IPS-20b (cell line): ENCODE results near the gene KIAA1143.

Experiments used
- H3K27ac ChIP-seq: one replicate; pipeline ENCODE4 v1.5.1; 2013; ENCODE audit warnings: low read length
- H3K27me3 ChIP-seq: 2 replicates; pipeline ENCODE4 v1.6.1; 2013; ENCODE audit warnings: mild to moderate bottlenecking, low read length, inconsistent platforms; ENCODE audit not compliant: insufficient read depth
- H3K36me3 ChIP-seq: 2 replicates; pipeline ENCODE4 v1.6.1; 2013; ENCODE audit warnings: low read depth, mild to moderate bottlenecking, inconsistent platforms, low read length, moderate library complexity; ENCODE audit not compliant: insufficient read depth
- H3K4me1 ChIP-seq: 2 replicates; pipeline ENCODE4 v1.6.1; 2013; ENCODE audit warnings: mild to moderate bottlenecking, control low read depth, inconsistent platforms, low read length, moderate library complexity; ENCODE audit not compliant: insufficient read depth
- H3K4me3 ChIP-seq: 2 replicates; pipeline ENCODE4 v1.5.1; 2013; ENCODE audit warnings: mild to moderate bottlenecking, low read length, inconsistent platforms
- H3K9ac ChIP-seq: 2 replicates; pipeline ENCODE4 v1.6.1; 2013; ENCODE audit warnings: low read depth, mild to moderate bottlenecking, inconsistent platforms, low read length, moderate library complexity
- H3K9me3 ChIP-seq: 2 replicates; pipeline ENCODE4 v1.6.1; 2013; ENCODE audit warnings: mild to moderate bottlenecking, low read depth, low read length, inconsistent platforms; ENCODE audit not compliant: insufficient read depth

KIAA1143 gene

DNA sequence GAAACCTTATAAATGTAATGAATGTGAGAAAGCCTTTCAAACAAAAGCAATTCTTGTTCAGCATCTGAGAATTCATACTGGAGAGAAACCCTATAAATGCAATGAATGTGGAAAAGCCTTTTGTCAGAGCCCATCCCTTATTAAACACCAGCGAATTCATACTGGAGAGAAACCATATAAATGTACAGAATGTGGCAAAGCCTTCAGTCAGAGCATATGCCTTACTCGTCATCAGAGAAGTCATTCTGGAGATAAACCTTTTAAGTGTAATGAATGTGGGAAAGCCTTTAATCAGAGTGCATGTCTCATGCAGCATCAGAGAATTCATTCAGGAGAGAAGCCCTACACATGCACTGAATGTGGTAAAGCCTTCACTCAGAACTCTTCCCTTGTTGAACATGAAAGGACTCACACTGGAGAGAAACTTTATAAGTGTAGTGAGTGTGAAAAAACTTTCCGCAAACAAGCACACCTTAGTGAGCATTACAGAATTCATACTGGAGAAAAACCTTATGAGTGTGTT lies 26.7 kb downstream of the KIAA1143 start:
- H3K27ac ChIP-seq: no peak overlapping the region
- no peak overlapping the region for H3K4me3 ChIP-seq
- peaks cover 91% of the 10 kb centered on the region for H3K9me3 ChIP-seq
- H3K9ac ChIP-seq: no peak overlapping the region
- H3K36me3 ChIP-seq: peaks cover 38% of the 10 kb centered on the region
- H3K4me1 ChIP-seq: no peaks in the 10 kb centered on the region
- H3K27me3 ChIP-seq: no peaks in the 10 kb centered on the region

DNA sequence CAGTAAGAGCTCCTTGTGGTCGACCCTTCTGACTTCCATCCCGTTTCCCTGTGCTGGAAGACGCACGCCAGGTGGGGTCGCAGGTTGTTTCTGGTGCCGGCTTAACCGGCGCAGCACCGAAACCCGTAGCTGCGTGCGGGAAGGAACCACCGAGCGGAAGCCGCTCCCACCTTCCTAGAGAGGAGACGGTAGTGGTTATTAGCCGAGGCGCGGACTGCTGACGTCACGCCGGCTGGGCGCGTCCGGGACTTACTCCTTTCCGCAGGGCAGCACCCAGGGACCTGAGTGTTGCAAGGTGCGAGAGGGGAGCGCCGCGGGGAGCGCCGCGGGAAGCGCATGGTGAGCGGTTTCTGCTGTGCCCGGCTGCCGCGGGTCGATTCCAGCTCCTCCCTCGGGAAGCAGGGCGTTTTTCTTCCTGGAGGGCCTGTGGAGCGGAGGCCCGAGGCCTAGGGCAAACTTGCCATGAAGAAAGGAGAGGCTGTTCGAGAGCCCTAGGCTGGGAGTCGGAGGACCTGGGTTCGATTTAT lies 32.0 kb downstream of the KIAA1143 start, which contains the start of gene ZNF501:
Gene ZNF501, plus strand, starts transcription at position 252 of the 527 bp plus-strand sequence. CDS start 4,787 bp downstream, outside the sequence.
- no peaks in the 10 kb centered on the region for H3K4me1 ChIP-seq
- no peak within 1 kb of the TSS for H3K27ac ChIP-seq
- H3K9me3 ChIP-seq: peaks cover 85% of the 10 kb centered on the region
- H3K27me3 ChIP-seq: no peaks in the 10 kb centered on the region
- peak within 1 kb of the TSS; percentile 69 for H3K4me3 ChIP-seq
- peaks cover 32% of the 10 kb centered on the region for H3K36me3 ChIP-seq
- peak within 1 kb of the TSS; percentile 71; the same call in 1 of the 2 replicates for H3K9ac ChIP-seq

DNA sequence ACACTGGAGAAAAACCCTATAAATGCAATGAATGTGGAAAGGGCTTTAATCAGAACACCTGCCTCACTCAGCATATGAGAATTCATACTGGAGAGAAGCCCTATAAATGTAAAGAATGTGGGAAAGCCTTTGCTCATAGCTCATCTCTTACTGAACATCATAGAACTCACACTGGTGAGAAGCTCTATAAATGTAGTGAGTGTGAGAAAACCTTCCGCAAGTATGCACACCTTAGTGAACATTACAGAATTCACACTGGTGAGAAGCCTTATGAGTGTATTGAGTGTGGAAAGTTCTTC lies 39.4 kb downstream of the KIAA1143 start:
- H3K9me3 ChIP-seq: peaks cover 93% of the 10 kb centered on the region
- no peak overlapping the region for H3K9ac ChIP-seq
- H3K4me3 ChIP-seq: peak overlapping the region; percentile 17; the same call in 1 of the 2 replicates
- no peaks in the 10 kb centered on the region for H3K4me1 ChIP-seq
- H3K27me3 ChIP-seq: no peaks in the 10 kb centered on the region
- H3K27ac ChIP-seq: no peak overlapping the region
- peaks cover 49% of the 10 kb centered on the region for H3K36me3 ChIP-seq

DNA sequence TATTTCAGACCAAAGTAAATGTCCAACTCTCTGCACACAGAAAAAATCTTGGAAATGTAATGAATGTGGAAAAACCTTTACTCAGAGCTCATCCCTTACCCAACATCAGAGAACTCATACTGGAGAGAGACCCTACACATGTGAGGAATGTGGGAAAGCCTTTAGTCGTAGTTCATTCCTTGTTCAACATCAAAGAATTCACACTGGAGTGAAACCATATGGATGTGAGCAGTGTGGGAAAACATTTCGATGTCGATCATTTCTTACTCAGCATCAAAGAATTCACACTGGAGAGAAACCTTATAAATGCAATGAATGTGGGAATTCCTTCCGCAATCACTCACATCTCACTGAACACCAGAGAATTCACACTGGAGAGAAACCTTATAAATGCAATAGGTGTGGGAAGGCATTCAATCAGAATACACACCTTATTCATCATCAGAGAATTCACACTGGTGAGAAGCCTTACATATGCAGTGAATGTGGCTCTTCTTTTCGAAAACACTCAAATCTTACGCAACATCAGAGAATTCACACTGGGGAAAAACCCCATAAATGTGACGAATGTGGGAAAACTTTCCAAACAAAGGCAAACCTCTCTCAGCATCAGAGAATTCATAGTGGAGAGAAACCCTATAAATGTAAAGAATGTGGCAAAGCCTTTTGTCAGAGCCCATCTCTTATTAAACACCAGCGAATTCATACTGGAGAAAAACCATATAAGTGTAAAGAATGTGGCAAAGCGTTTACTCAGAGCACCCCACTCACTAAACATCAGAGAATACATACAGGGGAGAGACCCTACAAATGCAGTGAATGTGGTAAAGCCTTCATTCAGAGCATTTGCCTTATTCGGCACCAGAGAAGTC lies 40.0 kb downstream of the KIAA1143 start:
- no peaks in the 10 kb centered on the region for H3K27me3 ChIP-seq
- no peaks in the 10 kb centered on the region for H3K4me1 ChIP-seq
- peaks cover 96% of the 10 kb centered on the region for H3K9me3 ChIP-seq
- H3K27ac ChIP-seq: no peak overlapping the region
- H3K9ac ChIP-seq: no peak overlapping the region
- H3K4me3 ChIP-seq: no peak overlapping the region; the same call in 1 of the 2 replicates
- peaks cover 49% of the 10 kb centered on the region for H3K36me3 ChIP-seq

DNA sequence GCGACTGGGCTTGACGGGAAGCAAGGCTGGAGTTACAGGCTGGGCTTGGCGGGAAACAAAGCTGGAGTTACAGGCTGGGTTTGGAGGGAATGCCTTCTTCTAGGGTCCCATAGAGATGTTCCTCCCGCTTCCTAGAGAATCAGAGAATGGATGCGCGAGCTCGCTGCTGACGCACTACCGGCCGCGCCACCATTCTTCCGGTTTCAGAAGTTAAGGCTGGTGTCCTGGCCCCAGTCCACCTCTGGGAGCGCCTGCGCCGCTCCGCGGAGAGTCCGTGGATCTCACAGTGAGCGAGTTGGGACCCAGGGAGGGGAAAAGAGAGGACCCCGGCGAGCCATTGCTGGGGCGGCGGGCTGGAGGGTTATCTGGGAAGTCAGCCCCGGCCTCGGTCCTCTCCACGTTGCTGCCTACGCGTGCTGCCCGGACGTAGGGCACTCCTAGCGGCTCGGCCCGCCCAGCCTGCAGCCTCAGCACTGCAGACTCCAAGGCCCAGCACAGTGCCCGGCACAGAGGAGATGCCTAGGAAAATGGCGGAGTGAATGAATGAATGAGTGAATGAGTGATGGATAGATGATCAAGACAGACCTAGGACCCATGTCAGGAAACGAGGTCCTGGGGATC lies 48.9 kb downstream of the KIAA1143 start, which contains the start of gene ZNF502:
Gene ZNF502, plus strand, starts transcription at position 206 of the 621 bp plus-strand sequence. CDS start 7,602 bp downstream, outside the sequence.
- Histone ChIP-seq H3K9ac (peak within 1 kb of the TSS; percentile 66; the same call in 1 of the 2 replicates), H3K36me3 (peaks cover 1% of the 10 kb centered on the region; the same call in 1 of the 2 replicates), H3K27me3 (no peaks in the 10 kb centered on the region), H3K9me3 (peaks cover 78% of the 10 kb centered on the region), H3K27ac (no peak within 1 kb of the TSS), H3K4me3 (peak within 1 kb of the TSS; percentile 96), H3K4me1 (no peaks in the 10 kb centered on the region)
